GM21576 (cell line): ENCODE results near the gene NOP16.
"Not testable (repeated sequence)": the region's sequence is repeated elsewhere in the genome, so short reads cannot be mapped to it uniquely, and the experiment has no call there.

Experiments used
- ATAC-seq: cut with Tn5 transposase; IDR thresholded peaks from one replicate; pipeline ENCODE4 v1.9.1; 2021; ENCODE audit warnings: mild to moderate bottlenecking, moderate library complexity; ENCODE audit not compliant: unreplicated experiment

NOP16 gene

GRCh38 chr5:176410486-176411180 is 22.2 kb upstream of the NOP16 start:
- ATAC-seq, result no peak

- ATAC-seq, result no peak
Measured at GRCh38 chr5:176409765-176410164, 21.4 kb upstream of the NOP16 start.

GRCh38 chr5:176408590-176408989 is 20.2 kb upstream of the NOP16 start:
- no peak for ATAC-seq

DNA sequence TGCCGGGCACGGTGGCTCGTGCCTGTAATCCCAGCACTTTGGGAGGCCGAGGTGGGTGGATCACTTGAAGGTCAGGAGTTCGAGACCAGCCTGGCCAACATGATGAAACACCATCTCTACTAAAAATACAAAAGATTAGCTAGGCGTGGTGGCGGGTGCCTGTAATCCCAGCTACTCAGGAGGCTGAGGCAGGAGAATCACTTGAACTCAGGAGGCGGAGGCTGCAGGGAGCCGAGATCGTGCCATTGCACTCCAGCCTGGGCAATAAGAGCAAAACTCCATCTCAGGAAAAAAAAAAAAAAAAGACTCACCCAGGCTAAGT is 19.8 kb upstream of the NOP16 start:
- ATAC-seq, result not testable (repeated sequence)

GRCh38 chr5:176407456-176408251 is 19.3 kb upstream of the NOP16 start:
- ATAC-seq, result no peak

DNA sequence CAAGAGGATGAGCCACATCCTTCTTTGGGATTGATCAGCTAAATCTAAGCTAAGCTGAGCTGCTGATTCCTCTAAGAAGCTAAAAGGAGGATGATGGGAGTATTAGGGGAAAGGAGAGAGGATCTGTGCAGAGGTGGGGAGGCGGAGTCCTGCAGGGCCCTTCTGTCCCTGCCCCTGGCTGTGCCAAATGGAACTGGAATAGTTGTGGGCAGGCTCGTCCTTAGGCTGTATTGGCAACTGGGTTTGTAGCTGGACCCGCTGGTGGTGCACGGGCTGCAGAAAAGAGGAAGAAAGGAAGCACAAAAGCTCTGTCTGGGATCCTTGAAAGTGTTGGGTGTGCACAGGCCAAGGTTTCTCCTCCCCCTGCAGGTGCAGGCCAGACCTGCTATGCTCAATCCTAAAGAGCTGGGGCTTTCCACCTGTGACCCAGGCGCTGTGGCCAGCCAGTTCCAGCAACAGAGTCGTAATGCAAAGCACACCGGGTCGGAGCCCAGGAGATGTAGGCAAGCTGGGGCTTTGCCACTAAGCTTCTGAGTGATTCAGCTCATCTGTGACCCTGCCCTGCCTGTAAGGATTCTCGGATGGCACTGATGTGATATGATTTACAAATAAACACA is 18.1 kb upstream of the NOP16 start:
- no peak for ATAC-seq

GRCh38 chr5:176405656-176406435 is 17.4 kb upstream of the NOP16 start:
- no peak for ATAC-seq

DNA sequence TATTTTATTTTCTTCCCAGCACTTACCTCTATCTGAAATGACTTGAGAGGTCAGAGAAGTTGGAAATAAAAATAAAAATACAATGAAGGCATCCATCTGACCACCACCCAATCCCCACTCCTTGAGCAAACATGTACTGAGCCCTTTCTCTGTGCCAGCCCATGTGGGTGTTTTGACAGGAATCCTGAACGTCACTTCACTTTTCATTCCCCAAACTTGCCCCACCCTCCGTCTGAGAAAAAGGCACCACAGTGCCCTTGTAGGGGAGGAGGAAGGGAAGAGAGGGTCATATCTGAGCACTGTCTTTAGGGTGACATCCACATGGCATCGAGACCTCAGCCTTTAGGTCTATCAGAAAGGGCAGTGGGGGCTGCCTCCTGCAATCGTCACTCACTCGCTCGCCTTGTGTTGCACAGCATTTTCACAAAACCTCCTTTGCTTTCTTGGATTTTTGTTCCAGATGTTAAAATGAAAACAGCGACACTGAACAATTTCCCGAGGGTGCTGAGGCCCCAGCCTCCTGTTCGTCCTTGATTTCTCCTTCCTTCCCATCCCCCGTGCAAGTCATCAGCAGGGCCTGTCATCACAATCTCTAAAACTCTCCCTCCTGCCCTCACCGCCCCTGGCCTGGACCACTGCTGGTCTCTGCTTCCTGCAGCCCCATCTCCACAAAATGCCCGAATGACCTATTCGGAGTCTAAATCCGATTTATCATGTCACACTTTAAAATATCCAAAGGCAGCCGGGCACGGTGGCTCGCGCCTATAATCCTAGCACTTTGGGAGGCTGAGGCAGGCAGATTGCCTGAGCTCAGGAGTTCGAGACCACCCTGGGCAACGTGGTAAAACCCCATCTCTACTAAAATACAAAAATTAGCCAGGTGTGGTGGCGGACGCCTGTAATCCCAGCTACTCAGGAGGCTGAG is 13.1 kb upstream of the NOP16 start:
- ATAC-seq, result no peak

GRCh38 chr5:176400382-176401156 is 12.2 kb upstream of the NOP16 start:
- no peak for ATAC-seq

DNA sequence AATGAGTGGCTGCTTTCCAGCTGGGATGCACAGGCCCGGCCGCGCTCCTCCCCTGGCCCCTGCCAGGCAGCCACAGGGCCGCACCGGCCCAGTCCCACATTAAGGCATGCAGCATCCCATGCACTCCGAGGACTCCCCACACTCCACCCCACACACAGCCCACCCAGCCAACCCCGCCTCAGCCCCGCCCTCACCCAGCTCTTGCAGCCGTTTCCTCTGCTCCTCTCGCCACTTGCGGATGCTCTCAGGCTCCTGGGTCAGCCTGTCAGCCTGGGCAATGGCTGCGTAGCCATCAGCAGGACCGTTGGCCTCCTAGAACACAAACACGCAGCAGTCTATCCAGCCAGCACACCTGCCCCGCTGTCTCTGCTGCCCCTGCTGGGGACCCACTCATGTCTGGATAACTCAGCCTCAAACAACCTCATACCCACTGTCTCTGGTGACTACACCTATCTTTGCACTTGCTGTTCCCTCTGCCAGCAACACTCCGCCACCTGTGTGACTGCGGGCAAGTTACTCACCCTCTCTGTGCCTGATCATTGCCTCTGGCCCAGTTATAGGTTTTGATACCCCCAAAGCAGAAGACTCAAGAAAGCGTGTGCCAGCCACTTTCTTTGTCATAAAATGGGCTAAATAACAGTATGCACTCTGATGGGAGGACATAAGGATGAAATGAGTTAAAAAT is 9.5 kb upstream of the NOP16 start:
- ATAC-seq, result no peak

DNA sequence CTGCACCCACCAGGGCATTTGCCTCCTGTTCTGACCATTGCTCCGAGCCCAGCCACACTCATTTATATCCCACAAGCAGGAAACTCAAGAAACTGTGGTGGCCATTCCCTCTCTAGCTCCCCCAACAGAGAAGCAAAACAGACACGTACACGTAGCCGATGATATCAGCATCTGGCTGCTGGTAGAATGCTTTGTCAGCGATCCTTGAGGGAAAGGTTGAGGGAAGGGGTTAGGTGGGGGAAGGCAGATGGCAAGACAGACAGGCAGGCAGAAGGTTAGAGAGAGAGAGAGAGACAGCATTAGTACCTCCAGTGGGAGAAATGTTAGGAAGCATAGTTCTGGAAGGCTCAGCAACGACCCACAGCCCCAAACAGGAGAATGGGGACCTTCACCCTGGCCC is 7.9 kb upstream of the NOP16 start:
- no peak for ATAC-seq

- ATAC-seq, result no peak
Measured at GRCh38 chr5:176394881-176395675, 6.7 kb upstream of the NOP16 start.

DNA sequence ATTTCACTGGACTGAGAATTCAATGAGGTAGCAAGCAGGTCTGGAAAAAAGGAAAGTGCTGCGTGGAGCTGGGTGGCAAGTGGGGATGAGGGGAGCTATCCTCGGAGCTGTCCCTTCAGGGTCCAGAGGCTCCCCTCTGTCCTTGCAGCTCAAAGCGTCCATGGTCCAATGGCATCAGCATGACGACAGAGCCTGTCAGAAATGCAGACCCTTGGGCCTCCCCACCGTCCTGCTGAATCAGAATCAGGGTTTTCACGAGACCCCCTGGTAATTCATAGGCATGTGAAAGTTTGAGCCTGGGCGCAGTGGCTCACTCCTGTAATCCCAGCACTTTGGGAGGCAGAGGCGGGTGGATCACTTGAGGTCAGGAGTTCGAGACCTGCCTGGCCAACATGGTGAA is 5.7 kb upstream of the NOP16 start:
- no peak for ATAC-seq

GRCh38 chr5:176392526-176392925 is 4.1 kb upstream of the NOP16 start:
- ATAC-seq, result no peak

GRCh38 chr5:176391999-176392398 is 3.6 kb upstream of the NOP16 start:
- no peak for ATAC-seq

- no peak for ATAC-seq
Measured at GRCh38 chr5:176391479-176391878, 3.1 kb upstream of the NOP16 start.

GRCh38 chr5:176389135-176390123 is 1.0 kb upstream of the NOP16 start:
- peak; percentile 31 for ATAC-seq
